Hindlimb muscle (tissue), 1 donor: ENCODE measurements around the gene FGD4. TPM values are rescaled to one million over a fixed set of nuclear protein-coding genes. Genes with fewer than 3 reads are reported as not detected.

ENCODE experiments used
- DNase-seq: peaks from one replicate; pipeline ENCODE4 v3.0.0-alpha.2; 2013
- polyA plus RNA-seq: library from polyadenylated mRNA; unstranded; fragments of 120-200 nt; gene quantifications from one replicate; pipeline ENCODE4 v1.2.1, GENCODE V29; 2013; ENCODE audit not compliant: insufficient read length

FGD4 gene
- polyA plus RNA-seq, 1 donor: 21.0 TPM

DNA sequence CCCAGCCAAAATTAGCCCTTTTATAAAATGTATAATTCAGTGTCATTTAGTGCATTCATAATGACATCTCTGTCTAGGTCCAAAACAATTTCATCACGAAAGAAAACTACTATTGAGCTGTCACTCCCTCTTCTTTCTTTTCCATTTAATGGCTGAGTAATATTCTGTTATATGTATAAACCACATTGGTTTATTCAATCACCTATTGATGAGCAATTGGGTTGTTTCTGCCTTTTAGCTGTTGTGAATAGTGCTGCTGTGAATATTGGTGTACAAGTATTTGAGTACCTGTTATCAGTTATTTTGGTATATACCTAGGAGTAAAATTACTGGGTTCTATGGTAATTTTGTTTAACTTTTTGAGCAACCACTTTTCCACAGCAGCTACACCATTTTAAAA lies 287.0 kb downstream of the FGD4 start:
- no peak for DNase-seq

DNA sequence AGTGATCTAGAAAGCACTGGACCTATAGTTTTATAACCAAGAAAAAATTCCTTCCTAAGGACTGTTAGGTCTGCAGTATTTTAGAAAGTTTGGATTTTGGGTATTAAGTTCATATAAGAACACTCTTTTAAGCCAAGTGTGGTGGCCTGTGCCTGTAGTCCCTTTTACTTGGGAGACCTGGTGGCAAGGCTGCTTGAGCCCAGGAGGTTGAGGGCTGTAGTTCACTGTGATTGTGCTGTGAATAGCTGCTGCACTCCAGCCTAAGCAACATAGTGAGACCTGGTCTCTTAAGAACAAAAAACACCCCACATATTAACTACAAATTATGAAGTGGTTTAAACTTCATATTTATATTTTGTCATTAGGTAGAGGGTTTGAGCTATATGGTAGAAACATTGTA lies 289.4 kb downstream of the FGD4 start:
- DNase-seq: no peak

DNA sequence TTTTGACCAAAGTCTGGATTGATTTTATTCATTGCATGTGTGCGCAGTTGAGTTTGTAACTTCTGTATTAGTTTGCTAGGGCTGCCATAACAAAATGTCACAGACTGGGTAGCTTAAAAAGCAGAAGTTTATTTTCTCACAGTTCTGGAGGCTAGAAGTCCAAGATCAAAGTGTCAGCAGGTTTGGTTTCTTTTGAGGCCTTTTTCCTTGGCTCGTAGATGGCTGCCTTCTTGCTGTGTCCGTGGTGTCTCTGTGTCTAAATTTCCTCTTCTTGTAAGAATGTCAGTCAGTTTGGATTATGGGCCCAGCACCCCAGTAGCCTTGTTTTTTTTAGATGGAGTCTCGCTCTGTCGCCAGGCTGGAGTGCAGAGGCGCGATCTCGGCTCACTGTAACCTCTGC lies 291.6 kb downstream of the FGD4 start:
- no peak for DNase-seq

DNA sequence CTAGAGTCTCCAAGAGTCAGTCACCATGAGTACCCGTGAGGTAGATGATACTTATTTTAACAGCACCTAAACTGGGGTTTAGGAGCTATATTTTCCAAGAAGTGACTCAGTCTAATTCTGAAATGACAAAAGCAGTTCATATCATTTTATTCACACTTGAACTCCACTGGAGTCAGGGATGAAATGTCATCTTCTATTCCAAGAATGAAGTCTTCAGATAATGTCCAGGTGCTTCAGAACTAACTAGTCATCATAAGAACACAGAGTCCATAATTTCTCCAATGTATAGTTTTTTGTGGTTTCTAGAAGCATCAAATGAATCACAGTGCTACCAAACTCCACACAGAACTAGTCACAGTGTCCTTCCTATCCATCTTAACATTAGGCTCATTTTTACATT lies 293.0 kb downstream of the FGD4 start:
- DNase-seq: no peak

DNA sequence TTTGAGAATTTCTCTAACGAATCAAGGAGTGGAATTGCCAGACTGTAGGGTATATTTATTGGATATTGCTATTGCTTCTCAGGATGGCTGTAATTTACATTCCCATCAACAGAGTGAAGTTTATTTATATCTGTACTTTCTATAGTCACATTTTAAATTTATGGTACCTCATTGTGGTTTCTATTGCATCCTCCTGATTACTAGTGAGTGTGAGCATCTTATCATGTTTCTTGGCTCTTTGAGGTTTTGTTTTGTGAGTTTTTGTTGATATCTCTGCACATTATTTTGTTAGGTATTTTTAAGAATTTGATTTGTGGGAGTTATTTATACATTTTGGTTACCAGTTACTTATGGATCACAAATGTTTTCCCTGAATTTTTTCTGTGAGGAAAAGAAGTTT lies 293.7 kb downstream of the FGD4 start:
- DNase-seq: no peak
